Gastroesophageal sphincter (tissue), 3 donors: ENCODE measurements around the gene ST7.

Experiments
- EP300 ChIP-seq: sonication (generic); formaldehyde crosslinking; IDR thresholded peaks from one replicate; pipeline ENCODE4 v1.6.1; 2017; ENCODE audit warnings: antibody characterized with exemption, mild to moderate bottlenecking
- POLR2A ChIP-seq, 2 donors: fragments of 450-650 bp; IDR thresholded peaks; one replicate each; pipeline ENCODE4 v1.6.1; 2017; ENCODE audit warnings: antibody characterized with exemption in 2 of 2, mild to moderate bottlenecking in 2 of 2, moderate library complexity in 1 of 2
- POLR2AphosphoS5 ChIP-seq: sonication (generic); formaldehyde crosslinking; IDR thresholded peaks from one replicate; pipeline ENCODE4 v1.6.1; 2017; ENCODE audit warnings: antibody characterized with exemption
- TF ChIP-seq, protein P1 (sequence below), 4 experiments: fragments of 200-600 bp in 2 of 4; fragments of 450-650 bp in 2 of 4; sonication (generic) in 1 of 4; IDR thresholded peaks; one replicate each; pipeline ENCODE4 v1.5.1; 2017 to 2019; ENCODE audit warnings: antibody characterized with exemption in 4 of 4, mild to moderate bottlenecking in 2 of 4, moderate library complexity in 2 of 4

DNA sequence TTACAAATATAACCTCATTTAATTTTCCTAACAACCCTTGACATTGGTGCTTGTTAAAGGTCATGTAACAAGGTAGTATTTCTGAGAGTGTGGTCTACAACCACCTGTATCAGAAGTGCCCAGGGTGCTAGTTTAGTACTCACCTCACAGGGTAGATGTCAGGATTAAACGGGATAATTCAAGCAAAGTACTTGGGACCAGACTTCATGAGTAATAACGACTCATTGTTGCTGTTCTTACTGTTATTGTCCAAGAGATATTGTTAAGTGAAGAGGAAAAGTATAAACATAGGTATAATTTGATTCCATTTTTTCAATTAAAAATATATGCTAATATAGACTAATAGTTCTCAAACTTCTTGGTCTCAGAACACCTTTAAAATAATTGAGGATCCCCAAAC is 190.3 kb downstream of the ST7 start:
- no peak for TF ChIP-seq POLR2A (IDR thresholded peaks at IDR 0.05)
- no peak for TF ChIP-seq POLR2AphosphoS5
- TF ChIP-seq, protein P1, sequence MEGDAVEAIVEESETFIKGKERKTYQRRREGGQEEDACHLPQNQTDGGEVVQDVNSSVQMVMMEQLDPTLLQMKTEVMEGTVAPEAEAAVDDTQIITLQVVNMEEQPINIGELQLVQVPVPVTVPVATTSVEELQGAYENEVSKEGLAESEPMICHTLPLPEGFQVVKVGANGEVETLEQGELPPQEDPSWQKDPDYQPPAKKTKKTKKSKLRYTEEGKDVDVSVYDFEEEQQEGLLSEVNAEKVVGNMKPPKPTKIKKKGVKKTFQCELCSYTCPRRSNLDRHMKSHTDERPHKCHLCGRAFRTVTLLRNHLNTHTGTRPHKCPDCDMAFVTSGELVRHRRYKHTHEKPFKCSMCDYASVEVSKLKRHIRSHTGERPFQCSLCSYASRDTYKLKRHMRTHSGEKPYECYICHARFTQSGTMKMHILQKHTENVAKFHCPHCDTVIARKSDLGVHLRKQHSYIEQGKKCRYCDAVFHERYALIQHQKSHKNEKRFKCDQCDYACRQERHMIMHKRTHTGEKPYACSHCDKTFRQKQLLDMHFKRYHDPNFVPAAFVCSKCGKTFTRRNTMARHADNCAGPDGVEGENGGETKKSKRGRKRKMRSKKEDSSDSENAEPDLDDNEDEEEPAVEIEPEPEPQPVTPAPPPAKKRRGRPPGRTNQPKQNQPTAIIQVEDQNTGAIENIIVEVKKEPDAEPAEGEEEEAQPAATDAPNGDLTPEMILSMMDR (IDR thresholded peaks at IDR 0.05) = no peak
- TF ChIP-seq EP300 = no peak
